Panc1 (cell line): ENCODE measurements around the gene CCDC6. TPM values are rescaled to one million over a fixed set of nuclear protein-coding genes. Genes with fewer than 3 reads are reported as not detected.

ENCODE experiments used
- ATAC-seq: fragments of 200-7000 bp; cut with Tn5 transposase; 2 replicates; pipeline ENCODE4 v1.9.1; 2020; ENCODE audit warnings: mild to moderate bottlenecking, moderate library complexity
- BruUV-seq: library from RNA; stranded (reverse); fragments of 400-500 nt; replicated peaks from 2 replicates; lab custom pipeline; 2021; lab: Mats Ljungman, UMichigan
- CTCF ChIA-PET: fragments of 300-600 bp; sonication (Branson Sonifier 250); formaldehyde crosslinking; loops from one replicate; lab custom pipeline; 2022; ENCODE audit warnings: antibody characterized with exemption; lab: Charles Lee
- POLR2A ChIA-PET: fragments of 300-600 bp; sonication (Branson Sonifier 250); formaldehyde crosslinking; loops from one replicate; lab custom pipeline; 2022; ENCODE audit warnings: antibody characterized with exemption; lab: Charles Lee
- DNase-seq: peaks from one replicate; pipeline ENCODE4 v3.0.0-alpha.2; 2010; ENCODE audit warnings: low read depth, low spot score
- H3K27ac ChIP-seq: 2 replicates; pipeline ENCODE4 v1.5.1; 2011; ENCODE audit warnings: mild to moderate bottlenecking, low read length, inconsistent platforms
- H3K27me3 ChIP-seq: fragments of 200-500 bp; sonication (Bioruptor generic); 2 replicates; pipeline ENCODE4 v1.6.0; 2014; ENCODE audit warnings: low read length, inconsistent platforms; ENCODE audit not compliant: control insufficient read depth, insufficient read depth
- H3K36me3 ChIP-seq: fragments of 200-500 bp; sonication (Bioruptor generic); 2 replicates; pipeline ENCODE4 v1.5.1; 2014; ENCODE audit warnings: inconsistent platforms, mild to moderate bottlenecking, low read length, moderate library complexity; ENCODE audit not compliant: control insufficient read depth, insufficient read depth
- H3K4me1 ChIP-seq: 2 replicates; pipeline ENCODE4 v1.5.1; 2011; ENCODE audit warnings: inconsistent platforms, mild to moderate bottlenecking, low read length, moderate library complexity; ENCODE audit not compliant: control insufficient read depth, insufficient read depth
- H3K4me3 ChIP-seq, 2 experiments: 2 replicates each; pipeline ENCODE4 v1.5.1; 2011 to 2012; ENCODE audit warnings: low read depth in 2 of 2, low read length in 2 of 2, mild to moderate bottlenecking in 2 of 2, inconsistent platforms in 1 of 2, moderate library complexity in 1 of 2
- H3K9me3 ChIP-seq: fragments of 200-500 bp; sonication (Bioruptor generic); 2 replicates; pipeline ENCODE4 v1.5.1; 2014; ENCODE audit warnings: low read depth, mild to moderate bottlenecking, inconsistent platforms, low read length, moderate library complexity; ENCODE audit not compliant: control insufficient read depth, insufficient read depth
- POLR2AphosphoS5 ChIP-seq: IDR thresholded peaks from 2 replicates; pipeline ENCODE4 v1.6.1; 2012; ENCODE audit warnings: mild to moderate bottlenecking, low read depth, low read length, moderate library complexity
- SIN3A ChIP-seq: IDR thresholded peaks from 2 replicates; pipeline ENCODE4 v1.6.1; 2012; ENCODE audit warnings: low read depth, mild to moderate bottlenecking, low read length, moderate library complexity, borderline replicate concordance; ENCODE audit not compliant: insufficient read depth
- TCF7L2 ChIP-seq: IDR thresholded peaks from 2 replicates; pipeline ENCODE4 v1.6.1; 2011; ENCODE audit warnings: mild to moderate bottlenecking, low read depth, low read length, inconsistent platforms
- in situ Hi-C: cut with HindIII; loops from 2 replicates; pipeline ENCODE4 v1.10.0; 2016; ENCODE audit warnings: low sequenced_read_pairs, low pct_unique_long_range_greater_than_20kb
- intact Hi-C: fragments of 100-400 bp; cut with micrococcal nuclease; formaldehyde crosslinking; loops from one replicate; pipeline ENCODE4 v1.10.0; 2022; ENCODE audit not compliant: unreplicated experiment
- total RNA-seq: library from RNA; stranded (reverse); gene quantifications from one replicate; pipeline ENCODE4 v1.2.1, GENCODE V29; 2021; ENCODE audit not compliant: unreplicated experiment
- TF ChIP-seq, protein P1 (sequence below), 2 experiments: IDR thresholded peaks; 2 replicates each; pipeline ENCODE4 v1.6.1; 2011 to 2012; ENCODE audit warnings: low read depth in 2 of 2, control low read depth in 1 of 2, low read length in 1 of 2, mild to moderate bottlenecking in 1 of 2, moderate library complexity in 1 of 2; ENCODE audit not compliant: insufficient read depth in 1 of 2
- TF ChIP-seq, protein P2 (sequence below): fragments of 450-650 bp; IDR thresholded peaks from 2 replicates; pipeline ENCODE4 v1.5.1; 2017; ENCODE audit warnings: mild to moderate bottlenecking

Gene CCDC6
- total RNA-seq, 1 experiment from 2014 or later, result 48.7 TPM

DNA sequence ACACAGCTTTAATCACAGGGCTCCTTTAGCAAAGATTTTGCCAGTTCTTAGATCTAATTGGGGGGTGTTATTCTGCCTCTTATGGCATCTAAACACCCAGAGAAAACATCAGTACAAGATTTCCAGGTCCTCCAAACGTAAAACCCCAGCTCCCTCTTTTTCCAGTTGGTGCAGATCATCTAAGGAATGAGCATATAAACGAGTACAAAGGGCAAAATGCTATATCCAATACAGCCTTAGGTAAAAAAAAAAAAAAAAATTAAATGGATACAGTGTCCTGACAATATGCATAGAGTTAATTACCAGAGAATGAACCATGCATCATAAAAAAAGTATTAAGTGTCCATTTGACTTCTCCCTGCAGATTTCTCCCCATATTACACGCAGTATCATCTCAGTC lies 50.3 kb downstream of the CCDC6 start:
- intact Hi-C loops, result no loop called here
- no TSS peak for BruUV-seq
- no peaks in the 10 kb centered on the region for H3K4me1 ChIP-seq
- ChIA-PET POLR2A (interaction anchor here (0.6 kb wide), 1 partner anchor 11 kb away, joined by 11 read pairs; no protein-coding TSS in a partner anchor), CTCF (no interaction called here)
- in situ Hi-C loops, result no loop called here
- TF ChIP-seq POLR2AphosphoS5 (no peak), TCF7L2 (no peak), SIN3A (no peak)
- TF ChIP-seq, protein P1, sequence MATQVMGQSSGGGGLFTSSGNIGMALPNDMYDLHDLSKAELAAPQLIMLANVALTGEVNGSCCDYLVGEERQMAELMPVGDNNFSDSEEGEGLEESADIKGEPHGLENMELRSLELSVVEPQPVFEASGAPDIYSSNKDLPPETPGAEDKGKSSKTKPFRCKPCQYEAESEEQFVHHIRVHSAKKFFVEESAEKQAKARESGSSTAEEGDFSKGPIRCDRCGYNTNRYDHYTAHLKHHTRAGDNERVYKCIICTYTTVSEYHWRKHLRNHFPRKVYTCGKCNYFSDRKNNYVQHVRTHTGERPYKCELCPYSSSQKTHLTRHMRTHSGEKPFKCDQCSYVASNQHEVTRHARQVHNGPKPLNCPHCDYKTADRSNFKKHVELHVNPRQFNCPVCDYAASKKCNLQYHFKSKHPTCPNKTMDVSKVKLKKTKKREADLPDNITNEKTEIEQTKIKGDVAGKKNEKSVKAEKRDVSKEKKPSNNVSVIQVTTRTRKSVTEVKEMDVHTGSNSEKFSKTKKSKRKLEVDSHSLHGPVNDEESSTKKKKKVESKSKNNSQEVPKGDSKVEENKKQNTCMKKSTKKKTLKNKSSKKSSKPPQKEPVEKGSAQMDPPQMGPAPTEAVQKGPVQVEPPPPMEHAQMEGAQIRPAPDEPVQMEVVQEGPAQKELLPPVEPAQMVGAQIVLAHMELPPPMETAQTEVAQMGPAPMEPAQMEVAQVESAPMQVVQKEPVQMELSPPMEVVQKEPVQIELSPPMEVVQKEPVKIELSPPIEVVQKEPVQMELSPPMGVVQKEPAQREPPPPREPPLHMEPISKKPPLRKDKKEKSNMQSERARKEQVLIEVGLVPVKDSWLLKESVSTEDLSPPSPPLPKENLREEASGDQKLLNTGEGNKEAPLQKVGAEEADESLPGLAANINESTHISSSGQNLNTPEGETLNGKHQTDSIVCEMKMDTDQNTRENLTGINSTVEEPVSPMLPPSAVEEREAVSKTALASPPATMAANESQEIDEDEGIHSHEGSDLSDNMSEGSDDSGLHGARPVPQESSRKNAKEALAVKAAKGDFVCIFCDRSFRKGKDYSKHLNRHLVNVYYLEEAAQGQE (IDR thresholded peaks at IDR 0.05; ENCODE audit: insufficient read depth in 1 of 2, low read depth in 2 of 2, low read length in 1 of 2), result no peak
- TF ChIP-seq, protein P2, sequence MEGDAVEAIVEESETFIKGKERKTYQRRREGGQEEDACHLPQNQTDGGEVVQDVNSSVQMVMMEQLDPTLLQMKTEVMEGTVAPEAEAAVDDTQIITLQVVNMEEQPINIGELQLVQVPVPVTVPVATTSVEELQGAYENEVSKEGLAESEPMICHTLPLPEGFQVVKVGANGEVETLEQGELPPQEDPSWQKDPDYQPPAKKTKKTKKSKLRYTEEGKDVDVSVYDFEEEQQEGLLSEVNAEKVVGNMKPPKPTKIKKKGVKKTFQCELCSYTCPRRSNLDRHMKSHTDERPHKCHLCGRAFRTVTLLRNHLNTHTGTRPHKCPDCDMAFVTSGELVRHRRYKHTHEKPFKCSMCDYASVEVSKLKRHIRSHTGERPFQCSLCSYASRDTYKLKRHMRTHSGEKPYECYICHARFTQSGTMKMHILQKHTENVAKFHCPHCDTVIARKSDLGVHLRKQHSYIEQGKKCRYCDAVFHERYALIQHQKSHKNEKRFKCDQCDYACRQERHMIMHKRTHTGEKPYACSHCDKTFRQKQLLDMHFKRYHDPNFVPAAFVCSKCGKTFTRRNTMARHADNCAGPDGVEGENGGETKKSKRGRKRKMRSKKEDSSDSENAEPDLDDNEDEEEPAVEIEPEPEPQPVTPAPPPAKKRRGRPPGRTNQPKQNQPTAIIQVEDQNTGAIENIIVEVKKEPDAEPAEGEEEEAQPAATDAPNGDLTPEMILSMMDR, result no peak
- H3K4me3 ChIP-seq, result no peak overlapping the region
- no peak overlapping the region for H3K27ac ChIP-seq
- no peaks in the 10 kb centered on the region for H3K36me3 ChIP-seq
- ATAC-seq, result no peak
- H3K27me3 ChIP-seq, result no peaks in the 10 kb centered on the region
- DNase-seq, result no peak
- peaks cover 6% of the 10 kb centered on the region; the same call in 1 of the 2 replicates for H3K9me3 ChIP-seq

DNA sequence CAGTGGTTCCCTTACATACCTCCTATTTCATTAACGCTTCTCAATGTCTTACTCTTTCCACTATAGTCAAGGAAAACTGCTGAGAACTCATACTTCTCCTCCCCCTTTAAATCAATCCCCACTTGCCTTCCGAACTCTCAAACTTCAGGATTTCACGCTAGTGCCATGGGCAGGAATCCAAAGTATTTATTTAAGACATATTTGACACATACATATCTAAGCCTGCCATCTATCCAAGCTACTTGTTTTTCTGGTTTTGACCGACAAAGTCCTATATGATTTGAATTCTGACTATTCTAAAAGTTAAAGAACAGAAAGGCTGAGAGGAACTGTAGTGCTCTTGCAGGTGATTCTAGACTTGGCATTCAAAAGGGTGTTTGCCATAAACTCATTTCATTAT lies 51.8 kb downstream of the CCDC6 start:
- Histone ChIP-seq H3K36me3 (no peaks in the 10 kb centered on the region), H3K4me1 (no peaks in the 10 kb centered on the region), H3K4me3 (no peak overlapping the region), H3K27me3 (no peaks in the 10 kb centered on the region), H3K27ac (no peak overlapping the region), H3K9me3 (peaks cover 6% of the 10 kb centered on the region; the same call in 1 of the 2 replicates)
- ChIA-PET POLR2A (no interaction called here), CTCF (no interaction called here)
- BruUV-seq, result no TSS peak
- TF ChIP-seq POLR2AphosphoS5, result no peak
- TF ChIP-seq, protein P2, result no peak
- TF ChIP-seq SIN3A, result no peak
- TF ChIP-seq TCF7L2, result no peak
- TF ChIP-seq, protein P1 (IDR thresholded peaks at IDR 0.05; ENCODE audit: insufficient read depth in 1 of 2, low read depth in 2 of 2, low read length in 1 of 2), result no peak
- in situ Hi-C loops (no loop called here), intact Hi-C loops (no loop called here)
- no peak for DNase-seq
- ATAC-seq, result no peak
